ENCODE results near the gene RASSF8.

Gene RASSF8

DNA sequence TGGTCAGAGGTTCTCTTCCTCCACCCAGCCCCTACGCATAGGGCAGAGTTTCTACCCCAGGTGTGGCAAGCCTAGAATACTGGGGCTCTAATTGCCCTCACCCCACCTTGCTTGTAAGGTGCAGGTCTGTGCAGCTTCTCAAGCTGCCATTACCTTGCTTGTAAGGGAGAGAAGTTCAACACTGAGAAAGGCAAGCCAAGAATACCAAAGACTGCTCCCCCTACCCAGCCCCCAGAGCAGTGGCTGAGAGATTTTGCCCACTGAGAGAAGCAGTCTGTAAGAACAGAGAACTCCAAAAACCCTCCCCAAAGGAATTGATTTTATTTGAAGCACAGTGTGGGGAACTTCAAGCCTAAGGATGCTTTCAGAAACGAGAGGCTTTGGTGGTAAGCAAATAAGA lies 63.1 kb downstream of the RASSF8 start:
- DNase-seq (ENCODE audit: extremely low spot score, insufficient read length, low read depth) (no peak), FAIRE-seq (no peak)

DNA sequence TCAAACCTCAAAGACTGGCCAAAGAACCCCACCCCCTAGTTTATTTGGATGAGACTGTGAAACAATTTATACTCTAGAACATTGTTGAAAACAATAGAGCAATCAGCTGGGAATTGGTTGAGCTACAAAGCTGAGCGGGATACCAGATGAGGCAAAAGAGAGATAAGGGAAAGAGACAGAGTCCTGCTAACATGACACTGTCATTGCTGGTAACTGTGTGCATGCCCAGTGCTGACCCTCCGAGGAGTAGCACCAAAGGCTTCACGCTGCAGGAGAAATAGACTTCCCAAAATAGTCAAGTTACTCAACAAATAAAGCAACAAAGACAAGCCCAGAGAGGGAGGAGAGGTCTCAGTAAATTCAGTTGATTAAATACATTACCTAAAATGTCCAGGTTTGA lies 63.6 kb downstream of the RASSF8 start:
- DNase-seq (ENCODE audit: extremely low spot score, insufficient read length, low read depth) (no peak), FAIRE-seq (no peak)

DNA sequence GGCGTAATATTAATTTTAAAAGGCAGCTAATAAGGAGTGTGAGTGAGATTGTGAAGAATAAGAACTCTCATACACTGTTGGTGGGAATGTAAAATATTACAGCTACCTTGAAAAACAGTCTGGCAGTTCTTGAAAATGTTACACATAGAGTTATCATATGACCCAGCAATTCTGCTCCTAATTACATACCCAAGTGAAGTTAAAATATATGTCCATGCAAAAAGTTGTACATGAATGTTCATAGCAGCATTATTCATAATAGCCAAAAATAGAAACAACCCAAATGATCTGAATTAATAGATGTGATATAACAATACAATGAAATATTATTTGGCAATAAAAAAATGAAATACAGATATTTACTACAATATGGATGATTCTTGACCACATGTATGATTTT lies 68.2 kb downstream of the RASSF8 start:
- no peak for FAIRE-seq

DNA sequence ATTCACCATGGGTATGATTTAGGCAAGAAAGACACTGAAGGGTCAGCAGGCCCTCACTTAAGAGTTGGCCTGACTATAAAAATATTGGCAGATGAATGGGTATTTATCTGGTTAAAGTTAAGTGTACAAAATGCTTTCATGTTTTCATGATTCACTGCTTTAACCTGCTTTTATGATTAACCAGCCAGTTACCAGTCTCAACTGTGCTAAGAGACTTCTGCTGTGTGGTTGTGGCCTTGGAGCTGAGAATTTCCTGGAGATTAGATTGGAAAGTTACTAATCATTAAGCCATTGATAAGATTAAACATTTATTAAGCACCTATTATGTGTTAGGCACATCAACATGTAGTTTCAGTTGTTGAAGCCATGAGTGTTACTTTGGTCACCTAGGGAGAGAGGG lies 68.9 kb downstream of the RASSF8 start:
- FAIRE-seq = no peak
- DNase-seq (ENCODE audit: extremely low spot score, insufficient read length, low read depth) = no peak

More for the DNA sequence above, 68.2 kb downstream of the RASSF8 start:
- DNase-seq (ENCODE audit: extremely low spot score, insufficient read length, low read depth) = no peak

DNA sequence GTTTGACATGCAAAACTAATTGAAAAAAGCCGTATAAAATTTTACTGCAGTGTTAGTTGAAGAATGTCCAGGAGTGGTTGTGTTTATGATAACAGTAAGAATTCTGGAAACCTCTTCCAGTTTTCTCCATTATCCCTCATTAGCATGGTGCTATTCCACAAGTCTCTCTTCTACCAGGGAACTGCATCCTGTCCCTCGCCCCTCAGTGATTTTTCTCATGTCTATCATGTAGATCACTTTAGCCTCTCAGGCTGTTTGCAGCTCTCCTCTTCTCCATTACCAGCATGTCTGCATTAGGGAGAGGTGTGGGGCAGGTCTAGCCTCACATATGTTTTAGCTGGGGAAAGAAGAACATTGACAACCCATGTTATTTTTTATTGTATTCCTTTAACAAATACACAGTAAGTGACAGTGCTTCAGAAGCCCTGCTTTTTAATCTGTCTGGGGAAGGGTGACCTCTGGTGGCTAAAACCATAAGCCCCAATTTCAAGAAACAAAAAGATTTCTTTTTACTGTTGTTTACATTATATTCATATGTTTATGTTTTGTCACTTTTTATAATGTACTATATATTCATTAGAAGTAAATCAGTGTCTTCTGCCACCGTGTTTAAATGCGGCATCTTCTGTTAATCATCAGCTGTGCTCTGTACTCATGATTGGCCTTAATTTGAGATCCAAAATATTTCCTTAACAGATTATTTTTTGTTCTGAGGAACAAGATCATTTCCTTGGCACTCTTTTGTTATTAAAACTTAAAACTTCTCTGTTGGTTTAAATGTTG lies 70.7 kb downstream of the RASSF8 start:
- FAIRE-seq (no peak), DNase-seq (ENCODE audit: extremely low spot score, insufficient read length, low read depth) (no peak)

DNA sequence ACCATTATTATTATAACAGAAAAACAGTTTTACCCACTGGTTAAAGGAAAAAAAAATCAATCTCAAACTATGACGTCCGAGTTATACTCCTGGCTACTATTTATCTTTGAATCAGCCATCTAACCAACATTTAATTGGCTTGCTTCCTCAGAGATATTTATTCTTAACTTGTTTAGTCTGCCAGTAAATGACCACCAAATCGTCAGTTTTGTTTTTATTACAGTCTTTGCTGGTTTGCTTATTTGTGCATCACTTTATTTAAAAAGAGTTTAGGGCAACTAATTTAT lies 71.2 kb downstream of the RASSF8 start:
- DNase-seq (ENCODE audit: extremely low spot score, insufficient read length, low read depth) (no peak), FAIRE-seq (no peak)

DNA sequence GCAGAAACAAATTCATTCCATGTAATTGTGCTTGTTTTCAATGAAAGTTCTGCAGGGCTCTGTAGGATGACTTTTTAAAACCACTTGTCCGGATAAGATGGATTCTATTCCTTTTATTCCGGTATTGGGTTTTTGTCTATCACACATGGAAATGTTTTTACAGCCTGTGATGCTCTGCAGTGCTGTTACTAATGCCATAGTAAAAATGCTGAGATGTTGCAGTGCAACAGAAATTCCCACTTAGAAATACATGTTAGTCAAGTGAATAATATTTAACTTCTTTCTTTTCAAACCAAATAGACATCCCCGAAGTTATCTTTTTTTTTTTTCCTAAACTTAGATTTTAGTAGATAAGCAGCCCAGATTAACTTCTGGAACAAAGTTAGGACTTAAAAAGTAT lies 71.9 kb downstream of the RASSF8 start:
- FAIRE-seq (no peak), DNase-seq (ENCODE audit: extremely low spot score, insufficient read length, low read depth) (no peak)

DNA sequence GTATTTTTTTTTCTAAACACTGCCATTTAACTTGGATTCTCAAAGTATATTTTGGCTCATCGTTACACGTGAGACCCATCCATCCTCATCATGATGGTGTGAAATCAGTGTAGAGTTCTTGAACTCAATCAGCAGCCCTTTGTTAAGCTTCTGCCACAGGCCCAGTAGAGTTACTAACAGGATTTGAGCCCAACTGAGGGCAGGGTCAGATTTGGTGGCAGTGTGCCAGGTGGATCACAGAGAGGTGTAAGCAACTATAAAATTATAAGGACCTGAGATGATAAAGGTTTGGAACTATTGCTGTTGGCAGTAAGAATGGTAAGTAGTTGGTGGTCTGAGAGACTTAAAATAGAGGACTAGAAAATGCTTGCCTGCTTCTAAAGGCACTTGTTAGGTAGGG lies 72.8 kb downstream of the RASSF8 start:
- DNase-seq (ENCODE audit: extremely low spot score, insufficient read length, low read depth) = no peak
- no peak for FAIRE-seq

DNA sequence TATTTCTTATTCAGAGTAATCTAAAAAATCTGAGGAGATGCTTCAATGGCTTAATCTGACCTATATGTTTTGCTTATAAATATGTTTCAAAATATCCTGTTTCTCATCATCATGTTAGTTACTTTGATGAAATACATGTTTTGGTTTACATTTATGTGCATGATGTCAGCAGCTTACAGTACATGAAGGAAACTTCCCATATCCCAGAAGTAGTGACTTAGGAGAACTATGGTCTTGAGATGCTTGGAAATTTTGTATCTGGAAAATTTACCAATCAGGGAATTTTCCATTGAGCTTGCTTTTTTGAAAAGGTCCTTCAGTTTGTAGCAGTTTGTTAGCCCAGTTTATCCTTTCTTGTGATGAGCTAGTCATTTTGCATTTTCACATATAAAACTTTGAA lies 73.3 kb downstream of the RASSF8 start:
- FAIRE-seq (no peak), DNase-seq (ENCODE audit: extremely low spot score, insufficient read length, low read depth) (no peak)

DNA sequence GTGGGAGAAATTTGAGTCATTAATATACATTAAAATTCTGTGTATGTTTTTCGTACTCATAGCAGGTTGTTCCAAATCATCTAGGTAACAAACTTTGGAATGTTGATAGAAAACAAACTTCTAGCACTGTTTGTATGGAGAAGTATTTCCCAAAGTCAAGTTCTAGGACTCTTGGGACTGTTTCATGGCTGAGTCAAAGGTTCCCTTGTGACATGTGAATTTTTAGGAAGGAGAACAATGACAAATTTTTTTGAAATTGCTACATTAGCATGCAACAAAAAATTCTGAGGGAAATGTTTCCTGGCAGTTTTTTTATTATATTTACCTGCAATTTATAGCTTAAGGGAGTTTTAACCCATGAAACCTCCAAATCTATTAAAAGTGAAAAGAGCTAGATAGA lies 73.8 kb downstream of the RASSF8 start:
- DNase-seq (ENCODE audit: extremely low spot score, insufficient read length, low read depth) (no peak), FAIRE-seq (no peak)

DNA sequence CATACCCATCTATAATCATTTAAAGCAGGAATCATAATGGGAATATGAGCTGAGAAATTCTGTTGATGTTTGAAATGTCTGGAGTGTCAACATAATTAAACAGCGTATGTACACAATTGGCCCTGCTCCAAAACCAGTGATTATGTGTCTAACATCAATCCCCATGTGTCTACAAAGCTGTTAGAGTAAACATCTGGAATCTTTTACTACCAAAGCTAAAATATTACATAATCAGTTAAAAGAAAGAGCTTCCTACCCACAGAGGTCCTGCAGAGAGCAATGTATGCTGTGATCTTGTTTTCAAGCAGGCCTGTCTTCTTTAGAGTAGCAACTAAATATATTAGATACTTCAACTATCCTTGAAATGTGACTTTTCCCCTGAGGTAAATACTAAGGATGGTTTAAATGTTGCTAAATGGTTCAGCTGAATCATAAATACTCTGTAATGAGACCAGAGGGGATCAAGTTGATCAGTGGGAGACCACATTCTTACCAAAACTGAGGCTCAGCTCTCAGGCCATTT lies 74.3 kb downstream of the RASSF8 start:
- DNase-seq (ENCODE audit: extremely low spot score, insufficient read length, low read depth) (no peak), FAIRE-seq (no peak)

DNA sequence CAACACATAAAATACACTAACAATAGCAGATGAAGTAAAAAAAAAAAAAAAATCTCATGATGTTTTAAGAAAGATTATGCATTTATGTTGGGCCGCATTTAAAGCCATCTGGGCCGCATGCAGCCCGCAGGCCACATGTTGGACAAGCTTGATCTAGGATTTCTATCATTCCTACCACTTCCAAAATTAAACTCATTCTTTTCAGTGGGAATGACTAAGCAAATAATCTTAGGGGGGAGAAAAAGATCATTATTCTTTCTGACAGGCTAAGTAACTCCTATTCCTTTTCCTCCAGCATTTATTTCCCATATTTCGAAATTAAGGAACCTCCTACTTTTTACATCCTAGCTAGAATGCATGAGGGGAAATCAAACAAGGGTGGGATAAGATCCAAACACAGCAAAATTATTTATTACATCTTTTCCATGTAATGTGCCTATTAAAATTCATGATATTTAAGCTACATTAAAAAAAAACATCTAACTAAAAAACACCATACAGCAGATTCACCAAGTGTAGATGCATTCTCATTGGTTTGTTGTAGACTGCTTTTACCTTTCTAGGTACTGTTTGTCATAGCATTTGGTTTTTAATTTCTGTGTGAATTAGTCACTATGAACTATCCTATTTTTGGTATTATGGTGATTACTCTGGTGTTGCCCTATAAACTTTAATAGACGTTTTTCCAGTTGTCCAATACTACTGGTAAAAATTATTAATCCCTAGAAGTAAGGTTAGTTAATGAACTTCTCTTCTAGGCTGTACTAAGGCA lies 76.1 kb downstream of the RASSF8 start:
- DNase-seq (ENCODE audit: extremely low spot score, insufficient read length, low read depth) = no peak

DNA sequence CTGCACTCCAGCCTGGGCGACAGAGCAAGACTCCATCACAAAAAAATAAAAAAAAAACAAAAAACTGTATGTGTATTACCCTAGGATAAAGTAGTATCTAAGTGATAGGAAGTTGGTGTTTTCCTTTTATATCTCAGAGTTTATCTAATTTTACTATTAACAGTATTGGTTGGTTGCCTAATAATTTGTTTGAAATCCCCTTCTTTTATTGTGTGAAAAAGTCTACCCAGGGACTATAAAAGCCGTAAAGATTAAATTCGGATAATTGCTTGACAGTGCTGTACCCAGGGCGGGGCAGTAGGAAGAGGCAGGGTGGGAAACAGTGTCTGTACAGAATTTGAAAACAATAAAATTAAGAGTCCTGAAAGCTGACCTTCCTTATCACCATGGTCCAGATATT lies 78.4 kb downstream of the RASSF8 start:
- DNase-seq (ENCODE audit: extremely low spot score, insufficient read length, low read depth) (no peak), FAIRE-seq (no peak)

More for the DNA sequence above, 76.1 kb downstream of the RASSF8 start:
- no peak for FAIRE-seq

DNA sequence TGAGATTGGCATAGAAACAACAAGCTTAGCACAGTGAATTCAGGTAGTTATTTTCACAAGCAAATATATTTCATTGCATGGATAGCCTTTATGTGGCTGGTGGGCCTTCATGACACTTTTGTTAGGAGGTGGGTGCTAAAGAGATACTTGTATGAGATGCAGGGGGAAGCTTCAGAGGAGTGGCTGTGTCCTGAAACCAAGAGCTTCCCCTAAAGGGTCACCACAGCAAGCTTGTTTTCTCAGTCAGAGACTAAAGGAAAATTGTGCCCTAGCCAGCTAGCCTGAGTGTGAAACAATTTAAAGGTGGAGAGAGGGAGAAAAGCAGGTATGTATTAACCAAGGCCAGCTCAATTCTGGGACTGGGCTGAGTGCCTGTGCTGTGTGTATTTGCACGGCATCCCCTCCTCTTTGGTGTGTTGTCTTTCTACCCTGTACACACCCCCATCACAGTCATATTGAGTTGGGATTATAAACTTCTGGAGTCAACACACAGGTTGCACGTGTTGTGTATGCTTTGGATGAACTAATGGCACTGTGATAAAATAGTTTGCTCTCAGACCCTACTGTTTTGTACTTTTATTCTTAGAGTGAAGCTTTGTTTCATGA lies 79.2 kb downstream of the RASSF8 start:
- DNase-seq (ENCODE audit: extremely low spot score, insufficient read length, low read depth) = no peak
- no peak for FAIRE-seq

DNA sequence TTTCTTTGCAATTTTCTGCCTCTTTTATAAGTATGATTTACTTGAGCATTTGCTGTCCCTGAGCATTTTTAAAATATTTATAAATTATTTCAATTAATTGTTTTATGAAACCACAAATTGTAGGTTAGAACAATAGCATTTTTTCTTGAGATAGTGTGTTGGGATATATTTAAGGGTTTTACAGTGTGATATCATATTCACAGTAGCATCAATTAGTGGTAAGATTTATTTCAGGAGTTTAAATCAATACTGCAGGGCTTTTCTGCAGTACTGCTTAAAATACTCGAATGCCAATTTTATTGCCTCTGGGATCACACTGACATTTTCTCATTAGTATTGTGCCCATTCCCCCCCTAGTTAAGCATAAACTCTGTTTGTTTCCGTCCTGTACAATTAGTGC lies 84.2 kb downstream of the RASSF8 start:
- FAIRE-seq (no peak), DNase-seq (ENCODE audit: extremely low spot score, insufficient read length, low read depth) (no peak)

DNA sequence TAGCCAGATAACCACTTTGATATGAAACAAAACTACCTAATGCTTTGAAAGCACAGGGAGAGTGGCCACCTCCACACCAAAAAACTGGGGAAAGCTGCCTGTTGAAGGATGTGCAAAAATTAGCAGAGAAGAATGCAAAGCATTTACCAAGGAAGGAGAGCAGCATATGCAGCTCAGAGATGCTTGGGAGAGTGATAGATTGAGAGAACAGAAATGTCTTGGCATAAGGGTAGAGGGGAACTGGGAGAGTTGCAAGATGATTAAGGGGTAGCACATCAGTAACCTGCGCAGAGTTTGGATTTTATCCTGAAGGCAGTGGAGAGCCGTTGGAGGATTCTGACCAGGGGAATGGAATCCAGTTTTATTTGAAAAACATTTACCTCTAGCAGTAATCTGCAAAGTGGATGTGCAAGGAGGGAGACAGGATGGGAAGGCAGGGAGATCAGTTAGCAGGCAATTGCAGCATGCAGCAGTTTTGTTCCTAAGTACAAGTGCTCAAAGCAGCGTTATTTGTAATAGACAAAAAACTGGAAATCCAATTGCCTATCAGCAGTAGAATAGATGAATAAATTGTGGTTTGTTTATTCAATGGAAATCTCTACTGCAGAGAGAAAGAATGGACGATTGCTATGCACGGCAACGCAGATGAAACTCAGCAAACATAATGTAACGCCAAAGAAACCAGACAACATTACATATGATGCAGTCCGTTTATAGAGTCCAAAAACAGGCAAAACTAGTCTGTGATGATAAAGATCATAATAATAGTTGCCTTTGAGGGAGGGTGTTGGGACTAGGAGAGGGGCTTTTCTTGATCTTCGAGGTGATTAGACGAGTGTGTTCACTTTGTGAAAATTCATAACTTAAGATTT lies 84.9 kb downstream of the RASSF8 start:
- FAIRE-seq (no peak), DNase-seq (ENCODE audit: extremely low spot score, insufficient read length, low read depth) (no peak)

DNA sequence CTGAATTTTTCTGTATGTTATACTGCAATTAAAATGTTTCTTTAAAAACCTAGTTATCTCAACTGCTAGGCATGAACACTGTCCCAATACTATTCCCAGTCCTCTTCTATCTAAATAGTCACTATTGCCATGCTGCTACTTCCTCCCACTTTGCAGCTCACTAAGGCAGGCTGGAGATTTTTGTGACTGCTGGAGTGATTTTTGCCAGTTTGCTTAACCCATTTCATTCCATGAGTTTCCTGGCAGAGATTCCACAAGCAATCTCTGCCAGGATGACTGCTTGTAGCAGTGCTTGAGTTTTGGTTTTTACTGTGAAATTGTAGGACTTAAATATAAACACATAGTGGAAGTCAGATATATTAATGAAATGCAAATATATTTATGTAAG lies 85.5 kb downstream of the RASSF8 start:
- no peak for DNase-seq (ENCODE audit: extremely low spot score, insufficient read length, low read depth)
- no peak for FAIRE-seq

DNA sequence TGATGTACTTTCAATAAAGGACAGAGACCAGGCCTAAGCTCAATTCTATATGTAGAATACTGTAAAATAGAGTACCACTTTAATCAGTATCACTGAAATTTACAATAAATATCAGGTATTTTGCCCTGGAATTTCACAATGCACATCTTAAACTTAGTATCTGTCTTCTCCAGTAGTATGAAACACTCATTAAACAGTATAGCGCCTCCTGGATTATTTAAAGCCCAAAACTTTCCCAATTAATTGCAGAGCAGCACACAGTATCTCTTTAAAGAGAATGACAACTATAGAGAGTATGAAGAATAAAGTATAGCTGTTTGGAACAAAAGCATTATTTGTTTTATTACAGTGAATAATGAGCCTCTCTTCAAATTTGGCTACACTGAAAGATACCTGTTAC lies 86.1 kb downstream of the RASSF8 start:
- no peak for FAIRE-seq
- DNase-seq (ENCODE audit: extremely low spot score, insufficient read length, low read depth) = no peak

DNA sequence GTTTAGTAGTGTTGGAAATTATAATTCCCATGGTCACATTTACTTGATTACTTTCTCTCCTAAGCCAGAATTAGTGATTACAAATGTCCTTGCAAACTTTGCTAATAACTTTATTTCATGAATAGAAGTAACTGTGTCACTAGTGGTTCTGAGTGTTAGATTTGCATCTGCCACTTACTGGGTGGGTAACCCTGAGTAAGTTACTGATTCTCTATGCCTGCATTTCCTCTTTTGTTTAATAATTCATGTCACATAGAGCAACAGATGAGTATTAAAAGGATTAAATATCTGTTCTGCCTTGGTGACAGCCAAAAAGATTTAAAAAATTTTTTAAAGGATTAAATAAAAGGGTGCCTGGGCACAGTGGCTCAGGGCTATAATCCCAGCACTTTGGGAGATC lies 87.7 kb downstream of the RASSF8 start:
- peak; percentile 44 for FAIRE-seq

DNA sequence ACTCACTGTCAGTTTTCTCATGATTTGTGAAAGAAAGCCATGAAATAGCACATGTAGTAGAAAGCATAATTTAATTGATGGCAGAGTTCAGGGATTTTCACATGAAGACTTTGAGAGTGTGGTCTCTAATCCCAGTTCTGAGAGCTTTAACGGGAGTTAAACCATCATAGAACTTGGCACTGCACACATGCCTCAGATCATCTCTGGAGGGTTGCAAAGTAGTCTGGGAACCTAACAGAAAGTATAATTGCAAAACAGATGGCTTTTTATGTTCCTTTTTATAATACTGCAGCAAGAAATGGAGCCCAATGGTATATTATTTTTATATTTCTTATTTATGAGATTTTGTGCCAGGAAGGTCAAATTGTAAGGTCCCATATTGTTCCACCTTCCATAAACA lies 88.4 kb downstream of the RASSF8 start:
- no peak for DNase-seq (ENCODE audit: extremely low spot score, insufficient read length, low read depth)
- FAIRE-seq = no peak

More for the DNA sequence above, 87.7 kb downstream of the RASSF8 start:
- DNase-seq (ENCODE audit: extremely low spot score, insufficient read length, low read depth) = no peak
